ENCODE results near the gene TRIP10.
"Not testable (repeated sequence)": the region's sequence is repeated elsewhere in the genome, so short reads cannot be mapped to it uniquely, and the experiment has no call there.

The TRIP10 gene

GRCh38 chr19:6771648-6772027 lies 32.2 kb downstream of the TRIP10 start:
- not testable (repeated sequence) for DNase-seq

- peak; percentile 76 for DNase-seq
These were observed 32.8 kb downstream of the TRIP10 start, which contains the start of gene VAV1 for GRCh38 chr19:6772028-6772865. TSS of gene VAV1 (plus strand) at chr19:6772708. CDS start at chr19:6772808, 100 bp downstream.

- DNase-seq = no peak
These were observed 33.4 kb downstream of the TRIP10 start for GRCh38 chr19:6772866-6773322.

- peak; percentile 47 for DNase-seq
These were observed 33.9 kb downstream of the TRIP10 start for GRCh38 chr19:6773323-6773931.

GRCh38 chr19:6774821-6775707 lies 35.6 kb downstream of the TRIP10 start:
- no peak for DNase-seq

GRCh38 chr19:6776045-6776444 lies 36.6 kb downstream of the TRIP10 start:
- DNase-seq = not testable (repeated sequence)

GRCh38 chr19:6776999-6777398 lies 37.5 kb downstream of the TRIP10 start:
- DNase-seq = no peak

GRCh38 chr19:6777434-6777833 lies 38.0 kb downstream of the TRIP10 start:
- no peak for DNase-seq

- no peak for DNase-seq
These were observed 38.9 kb downstream of the TRIP10 start for GRCh38 chr19:6778386-6778785.

GRCh38 chr19:6779206-6779605 lies 39.7 kb downstream of the TRIP10 start:
- no peak for DNase-seq

GRCh38 chr19:6787393-6787792 lies 47.9 kb downstream of the TRIP10 start:
- no peak for DNase-seq

- DNase-seq = no peak
These were observed 49.4 kb downstream of the TRIP10 start for GRCh38 chr19:6788896-6789295.

GRCh38 chr19:6790194-6791128 lies 51.0 kb downstream of the TRIP10 start:
- DNase-seq = no peak

- no peak for DNase-seq
These were observed 51.8 kb downstream of the TRIP10 start for GRCh38 chr19:6791237-6791636.

- no peak for DNase-seq
These were observed 53.9 kb downstream of the TRIP10 start for GRCh38 chr19:6793411-6793810.

GRCh38 chr19:6793973-6794372 lies 54.5 kb downstream of the TRIP10 start:
- DNase-seq = no peak

- DNase-seq = no peak
These were observed 55.4 kb downstream of the TRIP10 start for GRCh38 chr19:6794686-6795431.

- no peak for DNase-seq
These were observed 56.8 kb downstream of the TRIP10 start for GRCh38 chr19:6796278-6796677.

- no peak for DNase-seq
These were observed 58.2 kb downstream of the TRIP10 start for GRCh38 chr19:6797646-6798045.

GRCh38 chr19:6800160-6800790 lies 60.8 kb downstream of the TRIP10 start:
- not testable (repeated sequence) for DNase-seq

- DNase-seq = no peak
These were observed 61.6 kb downstream of the TRIP10 start for GRCh38 chr19:6800991-6801484.
